ENCODE results near the gene SPAG6.
A peak's percentile ranks its signal among the peaks of the same experiment; 100 is the strongest.

The SPAG6 gene

DNA sequence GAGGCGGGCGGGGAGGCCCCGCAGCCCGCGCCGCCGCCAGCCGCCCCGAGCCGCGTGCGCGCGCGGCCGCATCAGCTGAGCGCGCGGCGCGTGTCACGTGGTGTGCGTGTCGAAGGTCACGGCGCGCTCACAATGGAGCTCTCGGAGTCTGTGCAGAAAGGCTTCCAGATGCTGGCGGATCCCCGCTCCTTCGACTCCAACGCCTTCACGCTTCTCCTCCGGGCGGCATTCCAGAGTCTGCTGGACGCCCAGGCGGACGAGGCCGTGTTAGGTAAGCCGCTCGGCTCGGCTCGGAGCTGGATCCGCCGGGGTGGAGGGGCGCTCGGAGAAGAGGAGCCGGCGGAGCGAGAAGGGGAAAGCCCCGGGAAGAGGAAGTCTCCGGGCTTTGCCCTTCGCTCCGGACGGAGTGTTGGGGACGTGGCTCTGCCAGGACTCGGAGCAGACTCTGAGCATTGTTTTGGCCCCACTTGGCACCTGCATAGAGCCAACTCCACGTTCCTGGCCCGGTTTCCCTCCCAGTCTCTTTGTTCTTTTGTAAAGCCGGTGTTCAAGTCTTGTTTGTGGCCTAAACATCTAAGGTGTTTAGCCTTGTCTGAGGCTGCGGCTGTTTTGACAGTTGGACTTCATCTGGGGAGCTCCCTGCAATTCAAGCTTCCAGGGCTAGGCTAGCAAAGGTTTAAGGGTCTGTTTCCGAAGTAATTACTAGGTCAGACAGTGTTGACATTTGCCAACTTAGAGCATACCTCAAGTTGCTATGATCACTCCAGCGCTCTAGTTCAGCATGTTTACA, 28.8 kb upstream of the SPAG6 start, which contains the start of gene COMMD3 (continued):
- TF ChIP-seq, protein P1, sequence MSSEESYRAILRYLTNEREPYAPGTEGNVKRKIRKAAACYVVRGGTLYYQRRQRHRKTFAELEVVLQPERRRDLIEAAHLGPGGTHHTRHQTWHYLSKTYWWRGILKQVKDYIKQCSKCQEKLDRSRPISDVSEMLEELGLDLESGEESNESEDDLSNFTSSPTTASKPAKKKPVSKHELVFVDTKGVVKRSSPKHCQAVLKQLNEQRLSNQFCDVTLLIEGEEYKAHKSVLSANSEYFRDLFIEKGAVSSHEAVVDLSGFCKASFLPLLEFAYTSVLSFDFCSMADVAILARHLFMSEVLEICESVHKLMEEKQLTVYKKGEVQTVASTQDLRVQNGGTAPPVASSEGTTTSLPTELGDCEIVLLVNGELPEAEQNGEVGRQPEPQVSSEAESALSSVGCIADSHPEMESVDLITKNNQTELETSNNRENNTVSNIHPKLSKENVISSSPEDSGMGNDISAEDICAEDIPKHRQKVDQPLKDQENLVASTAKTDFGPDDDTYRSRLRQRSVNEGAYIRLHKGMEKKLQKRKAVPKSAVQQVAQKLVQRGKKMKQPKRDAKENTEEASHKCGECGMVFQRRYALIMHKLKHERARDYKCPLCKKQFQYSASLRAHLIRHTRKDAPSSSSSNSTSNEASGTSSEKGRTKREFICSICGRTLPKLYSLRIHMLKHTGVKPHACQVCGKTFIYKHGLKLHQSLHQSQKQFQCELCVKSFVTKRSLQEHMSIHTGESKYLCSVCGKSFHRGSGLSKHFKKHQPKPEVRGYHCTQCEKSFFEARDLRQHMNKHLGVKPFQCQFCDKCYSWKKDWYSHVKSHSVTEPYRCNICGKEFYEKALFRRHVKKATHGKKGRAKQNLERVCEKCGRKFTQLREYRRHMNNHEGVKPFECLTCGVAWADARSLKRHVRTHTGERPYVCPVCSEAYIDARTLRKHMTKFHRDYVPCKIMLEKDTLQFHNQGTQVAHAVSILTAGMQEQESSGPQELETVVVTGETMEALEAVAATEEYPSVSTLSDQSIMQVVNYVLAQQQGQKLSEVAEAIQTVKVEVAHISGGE (tag by site-specific recombination; conservative IDR thresholded peaks at IDR 0.05; ENCODE audit: low read depth) = peak; percentile 87
- TF ChIP-seq ZNF366 (tag by site-specific recombination; conservative IDR thresholded peaks at IDR 0.05) (0 out of 2 replicates have a peak, but pooled peaks have one; percentile 51), ZFP69B (tag by site-specific recombination; IDR thresholded peaks at IDR 0.05) (peak; percentile 32; the same call in 1 of the 2 replicates)

DNA sequence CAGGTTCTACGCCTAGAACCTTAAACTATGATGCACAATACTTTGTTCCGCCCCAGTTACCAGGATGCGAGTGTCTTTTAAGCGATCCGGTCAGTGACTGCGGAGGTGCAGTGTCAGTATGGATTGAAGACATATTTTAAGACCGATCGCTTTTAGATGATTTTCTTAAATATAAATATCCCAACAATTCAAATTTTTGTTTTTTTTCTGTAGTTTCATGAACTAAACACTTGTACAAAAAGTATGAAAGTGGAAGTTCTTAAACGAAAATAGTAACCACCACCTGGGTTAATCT, 28.3 kb upstream of the SPAG6 start:
- Histone ChIP-seq H3K4me3 (ENCODE audit: low read depth, low read length) (peak overlapping the region; percentile 75), H3K27ac (ENCODE audit: extremely low read depth, low read depth, low read length) (peak overlapping the region; percentile 96)

More for the DNA sequence above, 28.3 kb upstream of the SPAG6 start:
- Histone ChIP-seq H3K4me1 (ENCODE audit: control insufficient read depth, insufficient read depth, low read length) (peaks cover 14% of the 10 kb centered on the region; the same call in 1 of the 2 replicates), H3K9me3 (ENCODE audit: control insufficient read depth, insufficient read depth, low read depth, low read length) (no peaks in the 10 kb centered on the region), H3K36me3 (ENCODE audit: control insufficient read depth in 2 of 2, insufficient read depth in 1 of 2, low read length in 2 of 2) (no peaks in the 10 kb centered on the region)
- ChIA-PET POLR2A (interaction anchor here (1.5 to 4.5 kb wide), 5 partner anchors 10 to 314 kb away, joined by 4 to 37 read pairs (median 15); partner anchors contain the start of gene DNAJC1), CTCF (interaction anchor here (1.2 kb wide), 1 partner anchor 306 kb away, joined by 3 read pairs; no protein-coding TSS in a partner anchor)
- TF ChIP-seq FEZF1 (tag by site-specific recombination; IDR thresholded peaks at IDR 0.05) = peak; percentile 88; the same call in 1 of the 2 replicates
- TF ChIP-seq, protein P2, sequence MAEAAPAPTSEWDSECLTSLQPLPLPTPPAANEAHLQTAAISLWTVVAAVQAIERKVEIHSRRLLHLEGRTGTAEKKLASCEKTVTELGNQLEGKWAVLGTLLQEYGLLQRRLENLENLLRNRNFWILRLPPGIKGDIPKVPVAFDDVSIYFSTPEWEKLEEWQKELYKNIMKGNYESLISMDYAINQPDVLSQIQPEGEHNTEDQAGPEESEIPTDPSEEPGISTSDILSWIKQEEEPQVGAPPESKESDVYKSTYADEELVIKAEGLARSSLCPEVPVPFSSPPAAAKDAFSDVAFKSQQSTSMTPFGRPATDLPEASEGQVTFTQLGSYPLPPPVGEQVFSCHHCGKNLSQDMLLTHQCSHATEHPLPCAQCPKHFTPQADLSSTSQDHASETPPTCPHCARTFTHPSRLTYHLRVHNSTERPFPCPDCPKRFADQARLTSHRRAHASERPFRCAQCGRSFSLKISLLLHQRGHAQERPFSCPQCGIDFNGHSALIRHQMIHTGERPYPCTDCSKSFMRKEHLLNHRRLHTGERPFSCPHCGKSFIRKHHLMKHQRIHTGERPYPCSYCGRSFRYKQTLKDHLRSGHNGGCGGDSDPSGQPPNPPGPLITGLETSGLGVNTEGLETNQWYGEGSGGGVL (tag by site-specific recombination; IDR thresholded peaks at IDR 0.05) = peak; percentile 72
- TF ChIP-seq, protein P1 (tag by site-specific recombination; conservative IDR thresholded peaks at IDR 0.05; ENCODE audit: low read depth) = no peak
- TF ChIP-seq, protein P3, sequence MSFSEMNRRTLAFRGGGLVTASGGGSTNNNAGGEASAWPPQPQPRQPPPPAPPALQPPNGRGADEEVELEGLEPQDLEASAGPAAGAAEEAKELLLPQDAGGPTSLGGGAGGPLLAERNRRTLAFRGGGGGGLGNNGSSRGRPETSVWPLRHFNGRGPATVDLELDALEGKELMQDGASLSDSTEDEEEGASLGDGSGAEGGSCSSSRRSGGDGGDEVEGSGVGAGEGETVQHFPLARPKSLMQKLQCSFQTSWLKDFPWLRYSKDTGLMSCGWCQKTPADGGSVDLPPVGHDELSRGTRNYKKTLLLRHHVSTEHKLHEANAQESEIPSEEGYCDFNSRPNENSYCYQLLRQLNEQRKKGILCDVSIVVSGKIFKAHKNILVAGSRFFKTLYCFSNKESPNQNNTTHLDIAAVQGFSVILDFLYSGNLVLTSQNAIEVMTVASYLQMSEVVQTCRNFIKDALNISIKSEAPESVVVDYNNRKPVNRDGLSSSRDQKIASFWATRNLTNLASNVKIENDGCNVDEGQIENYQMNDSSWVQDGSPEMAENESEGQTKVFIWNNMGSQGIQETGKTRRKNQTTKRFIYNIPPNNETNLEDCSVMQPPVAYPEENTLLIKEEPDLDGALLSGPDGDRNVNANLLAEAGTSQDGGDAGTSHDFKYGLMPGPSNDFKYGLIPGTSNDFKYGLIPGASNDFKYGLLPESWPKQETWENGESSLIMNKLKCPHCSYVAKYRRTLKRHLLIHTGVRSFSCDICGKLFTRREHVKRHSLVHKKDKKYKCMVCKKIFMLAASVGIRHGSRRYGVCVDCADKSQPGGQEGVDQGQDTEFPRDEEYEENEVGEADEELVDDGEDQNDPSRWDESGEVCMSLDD (tag by site-specific recombination; IDR thresholded peaks at IDR 0.05) = 0 out of 2 replicates have a peak, but pooled peaks have one; percentile 1

Measured in HEK293 (cell line).